Activated naive CD4-positive, alpha-beta T cell treated with anti-CD3 and anti-CD28 coated beads, Interleukin-2, amount 50 U/mL, for 24 hours (primary cell): Measurements from ENCODE around the gene CABLES1.

Experiments used
- H3K27ac Mint-ChIP-seq: one replicate; pipeline ENCODE4 v1.8.0; 2021; ENCODE audit warnings: mild to moderate bottlenecking, mixed read lengths
- H3K27me3 Mint-ChIP-seq: one replicate; pipeline ENCODE4 v1.8.0; 2021; ENCODE audit warnings: mixed read lengths
- H3K36me3 Mint-ChIP-seq: one replicate; pipeline ENCODE4 v1.8.0; 2021; ENCODE audit warnings: mixed read lengths
- H3K4me1 Mint-ChIP-seq: one replicate; pipeline ENCODE4 v1.8.0; 2021; ENCODE audit warnings: mixed read lengths
- H3K4me3 Mint-ChIP-seq: one replicate; pipeline ENCODE4 v1.8.0; 2021; ENCODE audit warnings: mild to moderate bottlenecking, mixed read lengths
- H3K9me3 Mint-ChIP-seq: one replicate; pipeline ENCODE4 v1.8.0; 2021; ENCODE audit warnings: mixed read lengths

Gene CABLES1

DNA sequence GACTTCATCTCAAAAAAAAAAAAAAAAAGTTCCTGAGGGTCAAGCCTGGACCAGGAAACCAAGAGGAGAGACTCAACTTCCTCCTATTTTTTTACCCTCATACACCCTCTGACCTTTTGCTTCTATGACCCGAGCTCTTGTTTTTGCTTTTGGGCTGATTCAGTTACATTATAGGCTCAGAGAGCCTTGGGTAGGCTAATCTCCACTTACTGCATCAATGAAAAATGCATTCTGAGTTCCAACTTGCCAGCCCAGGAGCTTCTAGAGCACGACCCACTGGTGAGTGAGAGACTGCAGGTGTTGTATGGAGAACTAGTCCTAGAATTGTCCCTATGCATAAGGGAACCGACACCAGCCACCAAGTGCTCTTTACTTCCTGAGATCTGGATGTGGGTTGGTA lies 91.1 kb downstream of the CABLES1 start:
- Mint-ChIP-seq H3K9me3 (no peaks in the 10 kb centered on the region), H3K36me3 (no peaks in the 10 kb centered on the region), H3K4me3 (no peak overlapping the region), H3K27me3 (no peaks in the 10 kb centered on the region), H3K4me1 (peaks cover 24% of the 10 kb centered on the region), H3K27ac (no peak overlapping the region)

DNA sequence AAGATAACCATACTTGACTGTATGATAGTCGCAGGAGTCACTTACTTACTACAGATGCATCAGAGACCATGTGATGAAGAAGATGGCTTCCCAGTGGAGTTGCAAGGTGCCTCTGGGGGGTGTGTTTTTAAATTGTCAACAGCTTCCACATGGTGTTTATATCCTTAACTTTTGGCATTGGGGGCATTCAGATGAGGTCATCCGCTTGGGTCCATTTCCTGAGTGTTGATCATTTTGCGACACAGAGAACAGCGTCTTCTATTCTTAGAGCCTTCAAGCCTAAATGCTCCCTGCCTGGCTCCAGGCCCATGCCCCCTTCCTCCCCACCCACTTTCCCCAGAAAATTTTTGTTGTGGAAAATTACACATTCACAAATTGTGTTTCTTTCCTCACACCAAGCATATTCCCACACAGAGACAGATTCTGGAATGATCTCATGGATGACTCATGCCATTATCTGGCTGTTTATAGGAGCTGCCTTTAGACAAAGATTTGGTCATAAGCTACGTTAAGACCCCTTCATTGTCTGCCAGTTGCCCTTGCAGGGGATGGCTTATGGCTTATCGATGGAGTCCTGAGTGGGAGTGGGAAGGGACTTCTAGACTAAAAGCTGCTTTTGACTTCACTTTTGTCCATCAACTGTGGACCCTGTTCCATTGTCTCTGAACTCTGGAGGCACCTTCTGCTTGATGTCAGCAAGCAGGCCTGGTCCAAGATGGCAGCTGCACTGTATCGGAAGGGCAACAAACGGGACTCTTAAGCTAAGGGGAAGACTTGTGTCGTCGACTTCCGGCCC lies 91.8 kb downstream of the CABLES1 start:
- no peak overlapping the region for H3K27ac Mint-ChIP-seq
- H3K4me1 Mint-ChIP-seq, result peaks cover 31% of the 10 kb centered on the region

DNA sequence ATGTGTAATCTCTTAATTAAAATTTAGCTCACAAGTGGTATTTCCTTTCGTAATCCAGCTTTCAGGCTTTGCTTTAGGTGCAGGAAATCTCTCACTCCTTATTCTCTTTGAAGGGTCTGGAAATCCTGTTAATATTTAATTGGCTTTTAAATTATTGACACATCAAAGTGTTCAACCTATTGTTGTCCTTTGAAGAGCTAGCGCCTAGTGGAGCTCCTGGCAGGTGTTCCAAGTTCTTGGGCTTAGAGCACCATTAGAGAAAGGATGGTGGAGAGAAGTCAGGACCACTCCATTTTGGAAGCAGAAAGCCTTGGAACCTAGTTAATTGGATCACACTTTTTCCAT lies 92.4 kb downstream of the CABLES1 start:
- no peaks in the 10 kb centered on the region for H3K9me3 Mint-ChIP-seq
- no peaks in the 10 kb centered on the region for H3K27me3 Mint-ChIP-seq
- no peak overlapping the region for H3K27ac Mint-ChIP-seq
- peaks cover 36% of the 10 kb centered on the region for H3K4me1 Mint-ChIP-seq
- no peak overlapping the region for H3K4me3 Mint-ChIP-seq
- no peaks in the 10 kb centered on the region for H3K36me3 Mint-ChIP-seq

More for the DNA sequence above, 91.8 kb downstream of the CABLES1 start:
- no peaks in the 10 kb centered on the region for H3K9me3 Mint-ChIP-seq
- H3K4me3 Mint-ChIP-seq, result no peak overlapping the region
- H3K27me3 Mint-ChIP-seq, result no peaks in the 10 kb centered on the region
- no peaks in the 10 kb centered on the region for H3K36me3 Mint-ChIP-seq

DNA sequence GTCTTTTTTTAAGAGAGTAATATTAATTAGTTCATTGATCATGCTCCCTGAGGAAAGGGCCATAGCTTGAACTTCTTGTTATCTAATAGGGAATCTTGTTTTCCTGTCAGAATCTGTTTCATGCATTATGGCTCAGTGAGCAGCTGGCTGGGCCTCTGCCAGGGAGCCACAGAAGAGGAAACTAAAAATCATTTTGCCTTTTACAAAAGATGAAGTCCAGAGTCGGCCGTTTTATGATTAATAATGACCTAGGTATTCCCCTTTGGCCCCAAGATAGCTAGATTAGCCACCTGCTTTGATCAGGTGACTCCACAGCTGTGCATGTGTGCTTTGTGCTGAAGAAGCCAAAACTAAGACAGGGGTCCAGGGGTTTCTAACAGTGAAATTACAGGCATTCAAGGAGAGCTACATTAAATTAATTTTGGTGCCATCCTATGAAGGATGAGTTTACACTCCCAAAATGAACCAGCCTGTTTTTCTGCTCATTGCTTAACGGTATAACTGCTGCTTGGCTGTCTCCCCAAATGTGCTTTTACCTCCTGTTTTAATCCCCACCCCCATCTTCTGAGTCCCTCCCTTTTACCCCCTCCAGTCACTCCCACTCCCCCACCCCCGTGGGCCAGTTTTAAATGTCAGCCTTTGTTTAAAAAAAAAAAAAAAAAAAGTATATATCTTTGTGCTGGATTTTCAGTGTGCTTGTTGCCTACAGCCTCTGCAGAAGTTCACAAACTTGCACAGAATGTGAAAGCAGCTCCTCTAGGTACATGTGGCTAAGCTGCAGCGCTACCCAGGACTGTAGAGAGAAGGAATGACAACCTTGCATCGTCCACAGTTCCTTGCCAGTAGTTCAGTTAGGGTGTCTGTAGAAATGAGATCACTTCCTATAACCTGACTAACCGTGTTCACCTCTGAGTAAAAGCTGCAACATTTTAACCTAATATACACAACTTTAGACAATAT lies 93.1 kb downstream of the CABLES1 start:
- no peaks in the 10 kb centered on the region for H3K36me3 Mint-ChIP-seq
- peak overlapping the region; percentile 52 for H3K27ac Mint-ChIP-seq
- peaks cover 36% of the 10 kb centered on the region for H3K4me1 Mint-ChIP-seq
- no peaks in the 10 kb centered on the region for H3K9me3 Mint-ChIP-seq
- H3K27me3 Mint-ChIP-seq, result no peaks in the 10 kb centered on the region
- H3K4me3 Mint-ChIP-seq, result no peak overlapping the region

DNA sequence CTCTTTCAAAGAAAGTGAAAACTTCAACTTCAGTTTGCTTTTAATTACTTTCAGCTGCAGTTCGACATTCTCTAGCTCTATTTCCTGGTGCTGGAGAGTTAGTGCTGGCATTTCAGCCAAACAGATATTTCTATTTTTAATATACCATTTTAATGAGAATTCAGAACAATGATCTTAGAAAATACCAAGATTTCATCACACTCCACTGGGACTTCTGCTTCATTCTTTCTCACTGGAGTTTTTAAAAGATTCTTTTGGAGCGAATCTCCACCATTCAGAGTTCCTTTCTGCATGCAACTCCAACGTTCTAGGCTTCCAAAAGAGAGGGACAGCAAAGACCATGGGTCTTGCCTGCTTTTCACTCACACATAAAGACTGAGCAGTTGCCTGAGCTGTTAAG lies 94.2 kb downstream of the CABLES1 start:
- H3K36me3 Mint-ChIP-seq, result no peaks in the 10 kb centered on the region
- no peak overlapping the region for H3K4me3 Mint-ChIP-seq
- H3K9me3 Mint-ChIP-seq, result no peaks in the 10 kb centered on the region
- H3K4me1 Mint-ChIP-seq, result peaks cover 36% of the 10 kb centered on the region
- peak overlapping the region; percentile 62 for H3K27ac Mint-ChIP-seq
- no peaks in the 10 kb centered on the region for H3K27me3 Mint-ChIP-seq

DNA sequence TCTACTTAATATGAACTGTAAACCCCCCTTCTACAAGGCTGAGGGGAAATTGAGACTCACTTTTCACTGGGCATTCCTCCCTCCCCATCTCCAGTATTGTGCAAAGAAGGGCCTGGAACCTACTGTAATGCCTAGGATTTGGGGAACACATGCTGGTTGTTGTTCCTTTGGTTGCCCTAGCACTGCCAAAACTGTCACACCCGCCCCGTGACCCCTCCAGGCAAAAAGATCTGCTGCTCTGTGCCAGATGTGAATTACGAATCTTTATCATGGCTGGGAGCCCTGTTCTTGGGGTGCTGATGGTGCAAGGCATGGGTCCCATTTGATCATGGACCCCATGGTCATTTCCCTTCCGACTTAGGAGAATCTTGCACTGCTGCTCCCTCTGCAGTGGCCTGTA lies 95.4 kb downstream of the CABLES1 start:
- no peak overlapping the region for H3K27ac Mint-ChIP-seq

DNA sequence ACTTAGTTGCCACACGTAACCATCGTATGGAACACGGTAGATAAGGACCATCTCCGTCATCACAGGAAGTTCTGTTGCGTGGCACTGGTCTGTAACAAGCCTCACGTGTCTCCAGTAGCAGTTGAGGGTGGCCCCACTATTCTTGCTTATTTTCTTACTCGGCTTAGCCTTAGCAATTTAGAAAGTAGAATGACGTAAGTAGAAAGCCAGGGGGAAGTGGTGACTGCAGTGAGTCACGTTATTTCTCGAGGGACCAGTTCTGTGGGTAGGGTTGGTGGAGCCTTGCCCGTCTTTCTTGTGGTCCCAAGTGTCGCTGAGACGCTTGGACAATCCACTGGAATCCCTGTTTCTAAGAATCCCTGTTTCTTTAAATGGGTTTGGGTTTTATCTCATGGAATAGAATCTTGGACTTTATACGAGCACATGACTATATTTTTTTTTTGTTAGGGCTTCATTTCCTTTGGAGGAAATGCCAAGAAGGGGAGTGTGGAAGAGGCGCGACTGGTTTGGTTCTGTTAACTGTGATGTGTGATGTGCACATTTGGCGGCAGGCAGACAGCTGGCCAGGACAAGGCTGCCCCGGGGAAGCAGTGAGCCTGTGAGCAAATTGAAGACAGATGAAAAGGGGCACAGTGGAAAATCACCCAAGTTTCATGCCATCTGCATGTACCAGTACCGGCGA lies 96.2 kb downstream of the CABLES1 start:
- H3K27ac Mint-ChIP-seq, result peak overlapping the region; percentile 85
- H3K4me3 Mint-ChIP-seq, result peak overlapping the region; percentile 81
- H3K4me1 Mint-ChIP-seq, result peaks cover 36% of the 10 kb centered on the region
- no peaks in the 10 kb centered on the region for H3K36me3 Mint-ChIP-seq
- no peaks in the 10 kb centered on the region for H3K27me3 Mint-ChIP-seq
- H3K9me3 Mint-ChIP-seq, result no peaks in the 10 kb centered on the region

More for the DNA sequence above, 95.4 kb downstream of the CABLES1 start:
- Mint-ChIP-seq H3K36me3 (no peaks in the 10 kb centered on the region), H3K27me3 (no peaks in the 10 kb centered on the region), H3K4me3 (no peak overlapping the region), H3K9me3 (no peaks in the 10 kb centered on the region), H3K4me1 (peaks cover 36% of the 10 kb centered on the region)

DNA sequence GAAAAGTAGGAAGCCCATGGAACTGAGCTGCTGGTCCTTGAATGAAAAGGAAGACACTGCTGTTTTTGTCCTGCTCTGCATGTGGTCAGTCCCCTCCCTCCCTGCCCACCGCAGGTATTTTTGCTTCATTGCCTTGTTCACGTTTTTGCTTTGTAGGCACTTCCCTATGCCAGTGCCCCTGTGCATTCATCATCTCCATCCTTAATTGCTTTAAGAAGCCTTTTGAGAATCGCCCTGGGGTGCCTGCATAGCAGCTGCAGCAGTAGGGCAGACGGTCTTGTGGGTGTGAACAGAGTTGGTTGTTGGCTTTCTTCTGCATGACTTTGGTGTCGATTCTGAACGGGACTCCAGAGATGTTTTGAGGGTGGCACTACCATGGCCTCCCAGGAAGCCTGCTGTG lies 97.0 kb downstream of the CABLES1 start:
- Mint-ChIP-seq H3K9me3 (no peaks in the 10 kb centered on the region), H3K27me3 (no peaks in the 10 kb centered on the region), H3K36me3 (no peaks in the 10 kb centered on the region), H3K4me3 (peak overlapping the region; percentile 11), H3K4me1 (peaks cover 36% of the 10 kb centered on the region), H3K27ac (peak overlapping the region; percentile 79)

DNA sequence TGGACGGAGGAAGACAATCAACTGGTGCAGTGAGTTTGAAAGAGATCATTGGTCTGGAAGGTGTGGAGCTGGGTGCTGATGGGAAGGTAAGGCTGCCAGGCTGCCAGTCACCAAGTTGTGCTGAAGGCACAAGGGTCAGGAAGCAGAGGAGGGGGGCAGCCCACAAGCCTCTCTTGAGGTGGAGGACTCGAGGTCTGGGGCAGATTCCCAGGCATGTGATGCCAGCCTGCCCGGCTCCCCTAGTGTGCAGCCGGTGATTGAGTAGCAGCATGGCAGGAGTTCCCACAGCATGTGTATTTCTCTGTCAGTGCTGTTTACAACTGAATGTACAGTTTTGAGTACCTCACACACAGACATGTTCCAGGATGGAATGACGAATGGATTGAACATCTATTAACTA lies 99.3 kb downstream of the CABLES1 start:
- no peaks in the 10 kb centered on the region for H3K9me3 Mint-ChIP-seq
- no peaks in the 10 kb centered on the region for H3K27me3 Mint-ChIP-seq
- no peak overlapping the region for H3K4me3 Mint-ChIP-seq
- H3K4me1 Mint-ChIP-seq, result peaks cover 40% of the 10 kb centered on the region
- H3K36me3 Mint-ChIP-seq, result no peaks in the 10 kb centered on the region
- no peak overlapping the region for H3K27ac Mint-ChIP-seq

DNA sequence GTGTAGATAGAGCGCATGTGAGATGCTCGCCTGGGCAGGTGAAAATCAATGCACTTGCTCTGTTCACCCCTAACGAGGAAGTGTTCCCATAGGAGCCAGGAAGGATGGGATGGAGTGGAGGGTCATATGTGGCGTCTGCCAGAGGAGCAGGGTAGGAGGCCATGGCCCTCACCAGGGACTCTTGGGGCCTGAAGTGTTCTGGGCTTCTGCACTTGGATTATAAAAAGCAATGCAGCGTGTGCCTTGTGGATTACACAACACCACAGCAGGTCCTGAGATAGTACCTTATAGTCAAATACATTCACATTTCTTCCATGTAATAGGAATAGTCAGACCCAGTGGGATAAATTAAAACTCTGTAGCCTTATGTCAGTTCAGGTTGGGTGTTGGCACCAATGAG lies 100.1 kb downstream of the CABLES1 start:
- H3K4me1 Mint-ChIP-seq, result peaks cover 38% of the 10 kb centered on the region
- no peaks in the 10 kb centered on the region for H3K9me3 Mint-ChIP-seq
- no peak overlapping the region for H3K4me3 Mint-ChIP-seq
- no peaks in the 10 kb centered on the region for H3K27me3 Mint-ChIP-seq
- no peak overlapping the region for H3K27ac Mint-ChIP-seq
- H3K36me3 Mint-ChIP-seq, result no peaks in the 10 kb centered on the region

DNA sequence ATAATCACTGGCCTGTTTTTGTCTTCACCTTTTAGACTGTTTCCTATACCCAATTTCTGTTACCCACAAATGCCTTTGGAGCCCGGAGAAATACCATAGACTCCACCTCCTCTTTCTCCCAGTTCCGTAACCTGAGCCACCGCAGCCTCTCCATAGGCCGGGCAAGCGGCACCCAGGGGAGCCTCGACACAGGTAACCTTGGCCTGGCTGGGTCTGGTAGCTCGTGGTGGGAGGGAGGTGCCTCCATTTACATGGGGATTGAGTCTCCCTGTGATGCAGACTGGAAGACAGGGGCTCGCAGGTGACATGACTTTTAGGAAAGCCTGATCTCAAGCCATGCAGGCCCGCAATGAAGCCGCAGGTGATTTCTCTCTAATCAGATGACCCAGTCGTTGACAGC lies 100.6 kb downstream of the CABLES1 start:
- no peaks in the 10 kb centered on the region for H3K36me3 Mint-ChIP-seq

DNA sequence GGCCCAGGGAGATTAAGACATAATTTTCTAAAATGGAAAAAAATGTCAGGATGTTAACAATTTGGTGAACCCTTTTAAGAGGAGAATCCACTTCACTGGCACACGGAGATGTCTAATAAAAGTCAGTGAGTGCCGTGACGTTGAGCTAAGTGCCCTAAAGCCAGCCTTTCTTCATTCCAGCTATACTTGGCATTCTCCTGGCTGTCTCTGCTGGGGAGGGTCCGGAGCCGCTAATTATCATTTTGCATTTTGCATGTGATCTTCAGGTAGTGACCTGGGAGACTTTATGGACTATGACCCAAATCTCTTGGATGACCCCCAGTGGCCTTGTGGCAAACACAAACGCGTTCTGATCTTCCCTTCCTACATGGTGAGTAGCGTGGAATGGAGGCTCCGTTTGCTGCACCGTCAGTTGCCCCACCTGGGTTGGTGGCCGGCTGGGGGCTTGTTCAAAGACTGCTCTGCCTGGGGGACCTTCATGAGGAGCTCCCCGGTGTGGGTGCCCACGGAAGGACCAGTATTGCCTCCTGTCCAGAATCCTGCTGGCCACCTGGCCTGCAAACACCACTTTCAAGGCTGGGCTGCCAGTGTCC lies 101.7 kb downstream of the CABLES1 start:
- H3K36me3 Mint-ChIP-seq, result no peaks in the 10 kb centered on the region
- H3K4me3 Mint-ChIP-seq, result peak overlapping the region; percentile 26

More for the DNA sequence above, 100.6 kb downstream of the CABLES1 start:
- Mint-ChIP-seq H3K9me3 (no peaks in the 10 kb centered on the region), H3K4me1 (peaks cover 35% of the 10 kb centered on the region), H3K27me3 (no peaks in the 10 kb centered on the region), H3K4me3 (no peak overlapping the region), H3K27ac (no peak overlapping the region)

DNA sequence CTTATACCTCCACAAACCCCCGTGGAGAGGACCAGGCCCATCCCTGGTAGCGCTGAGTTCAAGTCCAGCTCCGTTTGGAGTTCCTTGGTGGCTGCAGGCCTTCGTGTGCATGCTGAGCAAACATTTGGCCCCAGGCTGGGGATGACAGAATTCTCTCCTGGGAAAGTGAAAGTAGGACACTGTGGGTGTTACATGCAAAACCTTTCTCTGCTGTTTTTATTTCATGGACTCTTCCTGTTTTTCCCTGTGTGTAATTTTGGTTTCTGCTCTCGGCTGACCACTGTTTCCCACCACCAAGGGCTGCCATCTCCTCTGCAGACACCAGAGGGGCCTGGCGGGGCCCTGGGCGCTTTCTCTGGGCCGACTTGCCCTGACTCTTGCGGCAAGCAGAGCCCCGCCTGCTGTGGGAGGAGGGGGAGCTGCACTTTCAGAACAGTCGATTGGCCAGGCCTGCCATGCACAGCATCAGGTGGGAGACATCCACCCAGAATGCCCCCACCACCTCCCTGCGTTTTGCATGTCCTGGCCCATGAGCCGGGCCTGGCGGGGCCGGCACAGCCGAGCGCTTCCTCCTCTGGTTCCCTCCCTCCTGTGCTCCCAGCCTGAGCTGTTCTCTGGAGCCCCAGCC lies 102.4 kb downstream of the CABLES1 start:
- no peaks in the 10 kb centered on the region for H3K9me3 Mint-ChIP-seq
- H3K27me3 Mint-ChIP-seq, result no peaks in the 10 kb centered on the region
- H3K36me3 Mint-ChIP-seq, result no peaks in the 10 kb centered on the region
- H3K4me3 Mint-ChIP-seq, result peak overlapping the region; percentile 77
- peaks cover 18% of the 10 kb centered on the region for H3K4me1 Mint-ChIP-seq
- H3K27ac Mint-ChIP-seq, result no peak overlapping the region

More for the DNA sequence above, 101.7 kb downstream of the CABLES1 start:
- Mint-ChIP-seq H3K9me3 (no peaks in the 10 kb centered on the region), H3K27me3 (no peaks in the 10 kb centered on the region), H3K4me1 (peaks cover 24% of the 10 kb centered on the region), H3K27ac (no peak overlapping the region)

DNA sequence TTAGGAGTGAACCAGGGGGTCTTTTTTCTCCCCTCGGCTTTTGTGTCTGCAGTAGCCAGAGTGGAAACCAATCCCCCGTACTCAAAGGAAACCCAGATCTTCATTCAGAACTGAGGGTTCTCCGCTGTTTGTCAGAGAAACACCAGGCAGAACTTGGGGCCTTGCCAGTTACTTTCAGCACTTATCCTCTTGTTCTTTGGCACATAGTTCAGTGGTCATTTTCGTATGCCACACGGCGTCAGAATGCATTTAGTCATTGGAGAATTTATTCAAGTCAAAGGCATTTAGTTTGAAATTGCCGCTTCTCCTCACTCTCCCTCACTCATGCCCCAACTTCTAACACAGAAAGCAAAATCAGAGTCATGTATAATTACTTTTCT lies 102.9 kb downstream of the CABLES1 start:
- H3K4me1 Mint-ChIP-seq, result peaks cover 18% of the 10 kb centered on the region

More for the DNA sequence above, 102.9 kb downstream of the CABLES1 start:
- Mint-ChIP-seq H3K4me3 (peak overlapping the region; percentile 77), H3K9me3 (no peaks in the 10 kb centered on the region), H3K36me3 (no peaks in the 10 kb centered on the region), H3K27me3 (no peaks in the 10 kb centered on the region), H3K27ac (peak overlapping the region; percentile 18)
